ENCODE measurements around the gene UMODL1. TPM values are rescaled to one million over a fixed set of nuclear protein-coding genes. Genes with fewer than 3 reads are reported as not detected.

The UMODL1 gene
- total RNA-seq, 4 donors from 2014 or later = not detected

DNA sequence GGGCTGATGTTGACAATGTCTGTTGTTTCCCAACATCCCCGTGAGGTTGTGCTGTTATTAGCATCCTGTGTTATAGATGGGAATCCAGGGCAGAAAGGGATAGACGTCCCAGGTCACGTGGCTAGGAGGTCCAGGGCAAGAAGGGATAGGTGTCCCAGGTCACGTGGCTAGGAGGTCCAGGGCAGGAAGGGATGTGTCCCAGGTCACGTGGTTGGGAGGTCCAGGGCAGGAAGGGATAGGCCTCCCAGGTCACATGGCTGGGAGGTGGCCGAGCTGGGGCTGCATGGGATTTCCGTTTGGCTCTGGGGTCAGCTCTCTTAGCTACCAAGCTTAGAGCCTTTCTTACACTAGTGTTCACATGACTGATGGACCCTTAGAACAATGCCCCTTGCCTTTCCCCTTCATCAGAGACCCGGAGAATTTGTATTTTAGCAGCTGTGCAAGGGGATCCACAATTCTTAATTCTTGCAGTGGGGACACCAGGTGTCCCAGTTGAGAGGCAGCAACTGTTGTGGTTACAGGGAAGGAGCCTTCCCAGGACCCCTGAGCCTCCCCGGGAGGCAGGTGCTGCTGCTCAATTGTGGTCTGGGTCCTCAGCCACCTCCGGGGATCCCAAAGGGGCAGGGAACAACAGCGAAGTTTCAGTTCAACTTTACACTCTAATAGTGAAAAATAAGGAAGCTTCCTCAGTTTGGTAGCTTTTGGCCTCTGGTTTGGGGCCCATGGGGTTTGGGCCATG is 69.2 kb downstream of the UMODL1 start:
- no peaks in the 10 kb centered on the region for H3K9me3 ChIP-seq
- 65 to 71% methylated on average over 11 of the region's 11 CpGs for WGBS, 2 donors
- no peaks in the 10 kb centered on the region for H3K36me3 ChIP-seq
- TF ChIP-seq POLR2A (IDR thresholded peaks at IDR 0.05) (no peak), EP300 (IDR thresholded peaks at IDR 0.05) (no peak)
- TF ChIP-seq, protein P1, sequence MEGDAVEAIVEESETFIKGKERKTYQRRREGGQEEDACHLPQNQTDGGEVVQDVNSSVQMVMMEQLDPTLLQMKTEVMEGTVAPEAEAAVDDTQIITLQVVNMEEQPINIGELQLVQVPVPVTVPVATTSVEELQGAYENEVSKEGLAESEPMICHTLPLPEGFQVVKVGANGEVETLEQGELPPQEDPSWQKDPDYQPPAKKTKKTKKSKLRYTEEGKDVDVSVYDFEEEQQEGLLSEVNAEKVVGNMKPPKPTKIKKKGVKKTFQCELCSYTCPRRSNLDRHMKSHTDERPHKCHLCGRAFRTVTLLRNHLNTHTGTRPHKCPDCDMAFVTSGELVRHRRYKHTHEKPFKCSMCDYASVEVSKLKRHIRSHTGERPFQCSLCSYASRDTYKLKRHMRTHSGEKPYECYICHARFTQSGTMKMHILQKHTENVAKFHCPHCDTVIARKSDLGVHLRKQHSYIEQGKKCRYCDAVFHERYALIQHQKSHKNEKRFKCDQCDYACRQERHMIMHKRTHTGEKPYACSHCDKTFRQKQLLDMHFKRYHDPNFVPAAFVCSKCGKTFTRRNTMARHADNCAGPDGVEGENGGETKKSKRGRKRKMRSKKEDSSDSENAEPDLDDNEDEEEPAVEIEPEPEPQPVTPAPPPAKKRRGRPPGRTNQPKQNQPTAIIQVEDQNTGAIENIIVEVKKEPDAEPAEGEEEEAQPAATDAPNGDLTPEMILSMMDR (IDR thresholded peaks at IDR 0.05) = no peak
- H3K27me3 ChIP-seq = no peaks in the 10 kb centered on the region
- H3K27ac ChIP-seq = no peak overlapping the region
- no peak overlapping the region for H3K4me3 ChIP-seq
- DNase-seq (ENCODE audit: low spot score in 2 of 2) = no peak
- H3K4me1 ChIP-seq = no peaks in the 10 kb centered on the region

DNA sequence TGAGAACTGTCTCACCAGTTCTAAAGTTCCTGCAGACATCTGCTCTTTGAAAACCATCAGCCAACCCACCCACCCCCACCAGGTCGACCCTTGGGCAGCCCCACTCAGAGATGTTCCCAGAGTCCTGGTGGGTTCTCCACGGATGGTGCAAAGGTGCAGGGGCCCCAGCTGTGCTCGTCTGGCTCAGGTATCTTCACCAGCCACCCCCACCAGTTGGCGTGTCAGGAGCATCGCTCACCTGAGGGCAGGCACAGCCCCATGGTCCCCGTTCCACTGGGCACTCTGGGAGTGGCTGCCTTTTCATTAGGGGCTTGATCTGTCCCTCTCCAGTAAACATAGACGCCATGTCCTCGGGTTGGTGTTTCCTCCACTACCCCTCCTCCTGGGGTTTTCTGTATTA is 70.5 kb downstream of the UMODL1 start:
- H3K27me3 ChIP-seq = no peaks in the 10 kb centered on the region
- no peak for DNase-seq (ENCODE audit: low spot score in 2 of 2)
- no peaks in the 10 kb centered on the region for H3K36me3 ChIP-seq
- H3K4me1 ChIP-seq = no peaks in the 10 kb centered on the region
- no peak overlapping the region for H3K4me3 ChIP-seq
- no peak overlapping the region for H3K27ac ChIP-seq
- H3K9me3 ChIP-seq = no peaks in the 10 kb centered on the region
- WGBS, 2 donors = 85 to 88% methylated on average over 8 of the region's 8 CpGs
- TF ChIP-seq EP300 (IDR thresholded peaks at IDR 0.05) (no peak), POLR2A (IDR thresholded peaks at IDR 0.05) (no peak)
- TF ChIP-seq, protein P1 (IDR thresholded peaks at IDR 0.05) = no peak

GRCh38 chr21:42142141-42142540 is 71.0 kb downstream of the UMODL1 start:
- Histone ChIP-seq H3K4me1 (no peaks in the 10 kb centered on the region), H3K9me3 (no peaks in the 10 kb centered on the region), H3K36me3 (no peaks in the 10 kb centered on the region), H3K27ac (no peak overlapping the region), H3K27me3 (no peaks in the 10 kb centered on the region), H3K4me3 (no peak overlapping the region)
- no peak for DNase-seq (ENCODE audit: low spot score in 2 of 2)
- 86 to 89% methylated on average over 18 of the region's 18 CpGs for WGBS, 2 donors
- TF ChIP-seq EP300 (IDR thresholded peaks at IDR 0.05) (no peak), POLR2A (IDR thresholded peaks at IDR 0.05) (no peak)
- TF ChIP-seq, protein P1 (IDR thresholded peaks at IDR 0.05) = no peak

GRCh38 chr21:42142627-42143026 is 71.5 kb downstream of the UMODL1 start:
- Histone ChIP-seq H3K9me3 (no peaks in the 10 kb centered on the region), H3K27ac (no peak overlapping the region), H3K36me3 (no peaks in the 10 kb centered on the region), H3K27me3 (no peaks in the 10 kb centered on the region), H3K4me3 (no peak overlapping the region), H3K4me1 (no peaks in the 10 kb centered on the region)
- no peak for DNase-seq (ENCODE audit: low spot score in 2 of 2)
- 82 to 83% methylated on average over 7 of the region's 7 CpGs for WGBS, 2 donors
- TF ChIP-seq POLR2A (IDR thresholded peaks at IDR 0.05) = no peak
- TF ChIP-seq, protein P1 (IDR thresholded peaks at IDR 0.05) = no peak
- no peak for TF ChIP-seq EP300 (IDR thresholded peaks at IDR 0.05)

GRCh38 chr21:42143111-42143510 is 72.0 kb downstream of the UMODL1 start:
- no peaks in the 10 kb centered on the region for H3K4me1 ChIP-seq

More at GRCh38 chr21:42143111-42143510, 72.0 kb downstream of the UMODL1 start:
- no peak overlapping the region for H3K27ac ChIP-seq
- WGBS, 2 donors = 83 to 91% methylated on average over 7 of the region's 7 CpGs
- no peak for DNase-seq (ENCODE audit: low spot score in 2 of 2)
- no peaks in the 10 kb centered on the region for H3K27me3 ChIP-seq
- H3K9me3 ChIP-seq = no peaks in the 10 kb centered on the region
- TF ChIP-seq POLR2A (IDR thresholded peaks at IDR 0.05) (no peak), EP300 (IDR thresholded peaks at IDR 0.05) (no peak)
- TF ChIP-seq, protein P1 (IDR thresholded peaks at IDR 0.05) = no peak
- no peak overlapping the region for H3K4me3 ChIP-seq
- H3K36me3 ChIP-seq = no peaks in the 10 kb centered on the region

Data from tibial nerve (tissue), 4 donors.